ENCODE results near the gene RPL36A.

The RPL36A gene

GRCh38 chrX:101442085-101442484, 51.3 kb downstream of the RPL36A start:
- DNase-seq (ENCODE audit: low spot score) = no peak
